ENCODE data around the gene CIDEB. TPM values are rescaled to one million over a fixed set of nuclear protein-coding genes. Genes with fewer than 3 reads are reported as not detected.

CIDEB gene
- total and polyA plus RNA-seq, 2 of the 8 experiments (the other 6 are each of a cell fraction or from before 2014, with no cell fraction given): 0.11 TPM; not detected in 1

DNA sequence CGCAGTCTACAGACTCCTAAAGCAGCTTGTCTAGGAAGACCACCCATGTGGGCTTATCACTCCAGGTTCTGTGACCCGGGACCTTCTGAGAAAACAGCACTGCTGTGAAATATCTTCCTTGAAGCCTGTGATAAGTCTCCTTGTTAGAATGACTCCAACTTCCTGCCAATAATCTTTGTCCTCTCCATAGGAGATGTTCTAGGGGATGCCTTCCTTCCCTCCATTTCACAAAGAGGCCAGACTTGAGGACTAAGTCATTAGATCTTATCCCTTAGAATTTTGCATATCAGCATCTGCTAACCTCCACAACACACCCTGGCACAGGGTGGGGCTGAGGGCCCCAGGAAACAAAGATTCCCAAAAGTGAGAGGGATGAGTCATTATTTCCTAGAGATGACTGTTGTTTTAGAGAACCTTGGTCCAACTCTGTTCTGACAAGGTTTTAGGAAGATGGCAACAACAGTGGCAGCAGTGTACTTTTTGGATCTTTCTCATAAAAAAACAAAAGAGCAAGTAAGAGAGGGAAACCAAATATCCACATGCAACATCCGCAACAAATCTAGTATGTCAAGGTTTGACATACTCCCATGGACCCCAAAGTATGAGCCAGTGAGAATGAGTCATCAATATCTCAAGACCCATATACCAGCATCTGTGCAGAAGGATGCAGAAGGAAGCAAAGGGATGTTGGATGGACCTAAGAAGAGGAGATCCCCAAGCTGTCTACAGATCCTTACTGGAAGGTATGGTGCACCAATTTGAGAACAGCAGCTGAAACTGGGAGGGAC, 9.6 kb upstream of the CIDEB start:
- FAIRE-seq (no peak), DNase-seq (ENCODE audit: low read depth in 1 of 2, low spot score in 2 of 2) (no peak)
- H3K4me1 ChIP-seq (replicated peaks in 1 of 4; ENCODE audit: control insufficient read depth in 3 of 4, insufficient read depth in 4 of 4, low read length in 3 of 4): no peaks in the 10 kb centered on the region; a peak in 2 of 7 replicates
- H3K56ac ChIP-seq (replicated peaks; ENCODE audit: insufficient read length, low read depth, low read length): no peak overlapping the region
- WGBS, 2 experiments (ENCODE audit: extremely low coverage in 1 of 2, insufficient coverage in 1 of 2, insufficient read length in 1 of 2, insufficient replicate concordance in 2 of 2, low coverage in 1 of 2, low lambda C conversion rate in 2 of 2, missing lambda C conversion rate in 1 of 2): 83% methylated on average over 3 of the region's 3 CpGs; no CpG with 5 or more reads in 1 of the 2 experiments
- H3K9ac ChIP-seq (replicated peaks in 1 of 4; ENCODE audit: extremely low read depth in 1 of 4, low read depth in 3 of 4, low read length in 3 of 4): no peak overlapping the region
- no peak overlapping the region for H4K8ac ChIP-seq (ENCODE audit: extremely low read depth, insufficient read depth, low read length)
- no peaks in the 10 kb centered on the region for H3K23me2 ChIP-seq (ENCODE audit: low read depth, low read length)
- no peak overlapping the region for H3K4me3 ChIP-seq (ENCODE audit: extremely low read depth in 1 of 4, insufficient read depth in 2 of 4, low read depth in 3 of 4, low read length in 4 of 4)
- no peak overlapping the region for H3K14ac ChIP-seq (ENCODE audit: insufficient read length)
- no peaks in the 10 kb centered on the region for H3K79me1 ChIP-seq (ENCODE audit: low read depth, low read length)
- H4K20me1 ChIP-seq (replicated peaks in 1 of 2; ENCODE audit: control insufficient read depth in 1 of 2, insufficient read depth in 2 of 2, low read length in 2 of 2): peaks cover 0 to 2% of the 10 kb centered on the region in 2 experiments
- H4K5ac ChIP-seq (ENCODE audit: insufficient read length, low read depth, low read length): no peak overlapping the region
- H4K91ac ChIP-seq (replicated peaks; ENCODE audit: insufficient read length, low read length): no peak overlapping the region
- no peak overlapping the region for H3K23ac ChIP-seq (ENCODE audit: insufficient read length)
- peaks cover 0 to 43% (median 33%) of the 10 kb centered on the region in 4 experiments; a peak in 6 of 7 replicates for H3K27me3 ChIP-seq (replicated peaks in 1 of 4; ENCODE audit: control insufficient read depth in 3 of 4, extremely low read depth in 1 of 4, insufficient read depth in 3 of 4, low read length in 3 of 4)
- no peak overlapping the region for H3K4me2 ChIP-seq (ENCODE audit: insufficient read depth in 1 of 2, low read depth in 2 of 2, low read length in 2 of 2)
- no peaks in the 10 kb centered on the region; a peak in 1 of 4 replicates for H3K9me3 ChIP-seq (ENCODE audit: insufficient read depth in 2 of 2, low read depth in 1 of 2, low read length in 1 of 2)
- no peak overlapping the region for H2BK15ac ChIP-seq (ENCODE audit: low read length)
- no peak overlapping the region for H3K18ac ChIP-seq (ENCODE audit: extremely low read depth, low read length)
- no peak overlapping the region for H3K27ac ChIP-seq (ENCODE audit: low read depth, low read length)
- H2AK5ac ChIP-seq (ENCODE audit: low read depth, low read length): no peak overlapping the region
- TF ChIP-seq SP2 (IDR thresholded peaks at IDR 0.05; ENCODE audit: low read length) (no peak), TCF12 (IDR thresholded peaks at IDR 0.05; ENCODE audit: low read depth, low read length) (no peak), E2F6 (IDR thresholded peaks at IDR 0.05) (no peak), BRCA1 (IDR thresholded peaks at IDR 0.05; ENCODE audit: low read depth, low read length) (no peak)
- H2BK12ac ChIP-seq (ENCODE audit: low read depth, low read length): no peak overlapping the region
- no peak overlapping the region for H2AFZ ChIP-seq (ENCODE audit: low read length)
- no peak overlapping the region for H2BK120ac ChIP-seq (replicated peaks; ENCODE audit: low read depth, low read length)
- no peak overlapping the region for H2BK20ac ChIP-seq (ENCODE audit: low read length)
- H3K4ac ChIP-seq (replicated peaks; ENCODE audit: insufficient read length, low read depth, low read length): no peak overlapping the region
- H2BK5ac ChIP-seq (ENCODE audit: low read depth, low read length): no peak overlapping the region
- POLR2A ChIA-PET (ENCODE audit: partially characterized antibody): interaction anchor here (0.6 to 2.0 kb wide), 6 partner anchors 9 to 114 kb away, joined by 3 to 14 read pairs (median 4); partner anchors contain the start of gene CIDEB
- CTCF ChIA-PET (ENCODE audit: partially characterized antibody): interaction anchor here (0.9 to 27.8 kb wide), 8 partner anchors 10 to 362 kb away, joined by 3 to 664 read pairs (median 4); partner anchors contain the start of genes ADCY4, CBLN3, CIDEB and KHNYN
- H3K36me3 ChIP-seq (ENCODE audit: control insufficient read depth in 2 of 4, insufficient read depth in 4 of 4, low read length in 3 of 4): no peaks in the 10 kb centered on the region
- no peaks in the 10 kb centered on the region for H3K79me2 ChIP-seq (ENCODE audit: control insufficient read depth in 1 of 2, insufficient read depth in 2 of 2, low read length in 2 of 2)
